Activated T-cell treated with anti-CD3 and anti-CD28 coated beads for 4 hours (primary cell): ENCODE measurements around the gene POT1.

Experiments
- DNase-seq: peaks from one replicate; pipeline ENCODE4 v3.0.0-alpha.2; 2020

POT1 gene

GRCh38 chr7:124800386-124800785 lies 129.2 kb downstream of the POT1 start:
- DNase-seq, result no peak

GRCh38 chr7:124799448-124799847 lies 130.2 kb downstream of the POT1 start:
- no peak for DNase-seq

- DNase-seq, result no peak
Measured at GRCh38 chr7:124796771-124797170, 132.9 kb downstream of the POT1 start.

GRCh38 chr7:124792696-124793095 lies 136.9 kb downstream of the POT1 start:
- no peak for DNase-seq

- DNase-seq, result no peak
Measured at GRCh38 chr7:124792002-124792401, 137.6 kb downstream of the POT1 start.

- DNase-seq, result no peak
Measured at GRCh38 chr7:124791426-124791825, 138.2 kb downstream of the POT1 start.

- no peak for DNase-seq
Measured at GRCh38 chr7:124790645-124791044, 139.0 kb downstream of the POT1 start.

GRCh38 chr7:124785994-124786393 lies 143.6 kb downstream of the POT1 start:
- DNase-seq, result no peak

GRCh38 chr7:124784879-124785818 lies 144.5 kb downstream of the POT1 start:
- no peak for DNase-seq

GRCh38 chr7:124783271-124783670 lies 146.4 kb downstream of the POT1 start:
- DNase-seq, result no peak

GRCh38 chr7:124781907-124782734 lies 147.5 kb downstream of the POT1 start:
- no peak for DNase-seq

GRCh38 chr7:124781418-124781817 lies 148.2 kb downstream of the POT1 start:
- no peak for DNase-seq

GRCh38 chr7:124780608-124781007 lies 149.0 kb downstream of the POT1 start:
- no peak for DNase-seq

GRCh38 chr7:124780056-124780455 lies 149.6 kb downstream of the POT1 start:
- no peak for DNase-seq

- DNase-seq, result no peak
Measured at GRCh38 chr7:124779620-124780019, 150.0 kb downstream of the POT1 start.

GRCh38 chr7:124779194-124779593 lies 150.4 kb downstream of the POT1 start:
- DNase-seq, result no peak

- no peak for DNase-seq
Measured at GRCh38 chr7:124777268-124777667, 152.4 kb downstream of the POT1 start.

GRCh38 chr7:124776153-124776552 lies 153.5 kb downstream of the POT1 start:
- DNase-seq, result no peak

GRCh38 chr7:124775422-124775821 lies 154.2 kb downstream of the POT1 start:
- no peak for DNase-seq

- DNase-seq, result no peak
Measured at GRCh38 chr7:124773938-124774337, 155.7 kb downstream of the POT1 start.

GRCh38 chr7:124773339-124773738 lies 156.3 kb downstream of the POT1 start:
- no peak for DNase-seq
